Fibroblast of villous mesenchyme (primary cell): Measurements from ENCODE around the gene PCA3. TPM values are rescaled to one million over a fixed set of nuclear protein-coding genes. Genes with fewer than 3 reads are reported as not detected.
A peak's percentile ranks its signal among the peaks of the same experiment; 100 is the strongest.

Source experiments
- DNase-seq: peaks from one replicate; pipeline ENCODE4 v3.0.0-alpha.2; 2010; ENCODE audit warnings: low read depth
- H3K4me3 ChIP-seq: 2 replicates; pipeline ENCODE4 v1.5.1; 2011; ENCODE audit warnings: low read depth, mild to moderate bottlenecking, low read length
- total RNA-seq: library from RNA; depleted of rRNA; stranded (reverse); fragments of >200 nt; gene quantifications from 2 replicates; pipeline ENCODE4 v1.2.3, GENCODE V29; 2012
- TF ChIP-seq, protein P1 (sequence below): IDR thresholded peaks from 2 replicates; pipeline ENCODE4 v1.5.1; 2012; ENCODE audit warnings: low read depth, mild to moderate bottlenecking, low read length; ENCODE audit not compliant: insufficient read depth

The PCA3 gene
- total RNA-seq, 1 donor: not detected

DNA sequence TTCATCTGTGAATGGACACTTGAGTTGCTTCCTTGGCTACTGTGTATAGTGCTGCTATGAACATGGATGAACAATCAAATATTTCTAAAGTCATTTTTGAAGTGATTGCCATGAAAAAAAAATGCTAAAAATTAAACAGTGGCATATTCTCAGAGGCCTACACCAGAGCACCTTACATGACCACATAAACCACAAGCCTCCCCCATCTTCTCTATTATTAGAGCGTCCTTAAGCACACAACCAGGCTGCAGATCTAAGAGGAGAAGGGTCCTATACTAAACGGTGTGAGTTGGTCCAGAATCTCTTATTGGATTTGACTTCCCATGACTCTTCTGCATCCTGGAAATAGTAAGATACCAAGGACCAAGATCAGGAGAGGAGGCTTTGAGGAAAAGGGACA is 34.3 kb downstream of the PCA3 start:
- TF ChIP-seq, protein P1, sequence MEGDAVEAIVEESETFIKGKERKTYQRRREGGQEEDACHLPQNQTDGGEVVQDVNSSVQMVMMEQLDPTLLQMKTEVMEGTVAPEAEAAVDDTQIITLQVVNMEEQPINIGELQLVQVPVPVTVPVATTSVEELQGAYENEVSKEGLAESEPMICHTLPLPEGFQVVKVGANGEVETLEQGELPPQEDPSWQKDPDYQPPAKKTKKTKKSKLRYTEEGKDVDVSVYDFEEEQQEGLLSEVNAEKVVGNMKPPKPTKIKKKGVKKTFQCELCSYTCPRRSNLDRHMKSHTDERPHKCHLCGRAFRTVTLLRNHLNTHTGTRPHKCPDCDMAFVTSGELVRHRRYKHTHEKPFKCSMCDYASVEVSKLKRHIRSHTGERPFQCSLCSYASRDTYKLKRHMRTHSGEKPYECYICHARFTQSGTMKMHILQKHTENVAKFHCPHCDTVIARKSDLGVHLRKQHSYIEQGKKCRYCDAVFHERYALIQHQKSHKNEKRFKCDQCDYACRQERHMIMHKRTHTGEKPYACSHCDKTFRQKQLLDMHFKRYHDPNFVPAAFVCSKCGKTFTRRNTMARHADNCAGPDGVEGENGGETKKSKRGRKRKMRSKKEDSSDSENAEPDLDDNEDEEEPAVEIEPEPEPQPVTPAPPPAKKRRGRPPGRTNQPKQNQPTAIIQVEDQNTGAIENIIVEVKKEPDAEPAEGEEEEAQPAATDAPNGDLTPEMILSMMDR: no peak
- H3K4me3 ChIP-seq: no peak overlapping the region
- no peak for DNase-seq

DNA sequence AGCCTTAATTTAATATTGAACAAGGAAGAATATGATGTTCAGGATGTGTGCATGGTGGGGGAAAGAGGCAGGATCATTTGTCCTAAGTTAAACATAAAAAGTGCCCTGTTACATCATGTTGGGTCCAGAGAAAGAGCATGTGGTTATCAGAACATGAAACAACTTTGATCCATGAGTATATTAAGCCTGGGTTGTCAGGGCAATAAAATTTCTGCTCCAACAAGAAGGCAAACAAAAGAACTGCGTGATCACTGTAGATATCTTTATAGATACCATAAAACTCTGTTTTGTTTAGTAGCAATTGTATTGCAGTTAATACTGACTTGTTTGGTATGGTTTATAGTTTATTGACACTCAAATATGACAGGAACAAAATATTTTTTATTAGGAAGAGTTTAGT is 35.2 kb downstream of the PCA3 start:
- H3K4me3 ChIP-seq: no peak overlapping the region
- no peak for DNase-seq
- TF ChIP-seq, protein P1: no peak

DNA sequence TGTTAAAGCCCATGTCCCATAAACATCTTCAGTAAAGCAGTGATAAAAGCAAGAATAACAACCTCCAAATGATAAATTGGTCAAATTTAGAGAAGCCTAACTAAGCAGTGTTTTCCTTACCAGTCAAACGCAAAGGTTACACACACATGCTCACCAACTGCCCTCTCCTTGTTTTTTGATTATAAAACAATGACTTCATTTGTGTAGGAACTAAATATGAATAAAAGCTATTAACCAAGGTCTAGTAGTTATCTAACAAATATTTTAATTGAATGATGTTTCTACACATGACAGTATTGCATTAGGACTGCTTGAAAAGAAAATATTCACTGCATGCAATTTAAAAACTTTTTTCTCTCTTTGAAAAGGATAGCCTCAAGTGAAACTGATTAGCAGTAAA is 36.7 kb downstream of the PCA3 start:
- TF ChIP-seq, protein P1: no peak
- no peak for DNase-seq
- no peak overlapping the region for H3K4me3 ChIP-seq

DNA sequence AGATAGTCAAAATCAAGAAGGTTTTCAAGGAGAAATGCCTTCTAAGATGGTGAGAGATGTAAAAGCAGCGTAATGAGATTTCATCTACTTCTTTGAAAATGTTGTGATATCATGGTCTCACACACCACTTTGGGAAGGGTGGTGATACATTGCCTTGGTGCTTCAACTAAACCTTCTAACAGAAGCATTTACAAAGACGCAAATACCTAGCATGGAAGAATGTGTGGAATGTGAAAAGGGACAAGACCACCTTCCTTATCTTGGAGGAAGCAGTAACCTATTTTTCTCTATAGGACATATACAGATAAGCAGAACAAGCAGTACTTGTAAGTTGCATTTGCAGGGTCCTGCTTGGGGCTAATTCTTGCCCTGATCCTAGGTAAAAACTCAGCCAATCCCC is 38.8 kb downstream of the PCA3 start:
- TF ChIP-seq, protein P1: no peak
- no peak overlapping the region for H3K4me3 ChIP-seq

DNA sequence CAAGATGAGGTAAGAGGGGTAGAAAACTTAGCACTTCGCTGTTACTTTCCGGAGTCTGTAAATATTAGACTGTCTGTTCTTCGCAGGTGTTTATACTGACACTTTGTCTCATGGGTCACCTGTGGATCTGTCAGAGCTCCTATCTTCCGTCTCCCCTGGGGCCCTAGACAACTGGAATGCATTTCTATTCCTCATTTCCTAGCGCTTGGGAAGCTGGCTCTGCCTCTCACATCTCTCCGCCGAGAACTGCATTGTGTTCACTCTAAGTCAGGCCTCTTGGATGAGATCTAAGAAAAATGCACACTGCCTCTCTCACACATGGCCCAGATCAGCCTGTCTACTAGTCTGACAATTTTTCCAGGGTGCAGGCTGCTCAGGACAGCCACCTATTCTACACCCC is 39.5 kb downstream of the PCA3 start:
- TF ChIP-seq, protein P1: no peak
- no peak for DNase-seq
- no peak overlapping the region for H3K4me3 ChIP-seq

More for the DNA sequence above, 38.8 kb downstream of the PCA3 start:
- DNase-seq: no peak

DNA sequence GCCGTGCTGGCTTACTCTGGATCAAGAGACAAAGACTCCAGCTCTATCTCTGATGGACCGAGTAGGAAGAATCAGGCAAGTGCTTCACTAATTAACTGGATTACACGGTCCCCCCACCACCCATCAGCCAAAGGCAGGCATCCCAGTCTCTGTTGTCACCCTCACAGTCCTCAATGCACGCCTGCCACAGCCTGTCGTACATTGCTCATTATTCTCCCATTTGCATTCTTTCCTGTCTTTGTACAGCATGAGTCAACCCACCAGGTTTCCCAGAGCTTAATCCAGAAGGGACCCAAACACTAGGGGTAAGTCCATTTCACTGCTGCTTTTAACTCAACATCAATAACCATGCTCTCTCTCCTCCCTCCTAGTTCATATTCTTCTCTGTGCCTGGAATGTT is 44.4 kb downstream of the PCA3 start:
- TF ChIP-seq, protein P1: no peak
- DNase-seq: no peak
- H3K4me3 ChIP-seq: no peak overlapping the region

DNA sequence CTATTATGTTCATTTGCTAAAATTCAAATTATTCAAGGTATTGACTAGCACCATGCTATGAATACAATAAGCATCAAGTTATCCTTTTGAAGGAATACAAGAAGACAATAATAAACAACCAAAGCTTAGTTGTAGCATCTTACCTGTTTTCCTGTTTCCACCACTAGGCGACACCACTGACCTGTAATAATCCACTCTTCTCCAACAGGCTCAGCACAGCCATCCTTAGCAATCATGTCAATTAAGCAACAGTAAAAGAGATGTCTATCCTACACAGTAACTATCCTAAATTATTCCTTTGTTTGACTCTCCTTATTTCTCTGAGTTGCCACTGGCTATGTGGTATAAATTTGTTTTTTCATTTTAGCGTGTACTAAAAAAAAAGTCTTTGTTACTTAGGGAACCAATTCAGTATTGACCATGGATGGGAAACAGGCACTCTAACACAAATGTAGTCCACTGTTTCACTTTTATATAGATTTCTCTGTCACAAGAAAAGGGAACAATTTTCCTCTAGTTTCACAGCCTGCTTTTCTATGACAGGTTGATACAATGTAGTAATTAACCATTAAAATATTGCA is 46.2 kb downstream of the PCA3 start:
- H3K4me3 ChIP-seq: no peak overlapping the region
- TF ChIP-seq, protein P1: peak; percentile 89
- peak; percentile 74 for DNase-seq
